SIG-M5 treated with dmso at 0.1 percent for 504 hours (cell line): Measurements from ENCODE around the gene ITGB5.

Experiments
- DNase-seq: peaks from one replicate; lab custom pipeline; 2025; ENCODE audit not compliant: unreplicated experiment; lab: John Stamatoyannopoulos, UW

Gene ITGB5

GRCh38 chr3:124887177-124887931, at the start of gene ITGB5:
Gene ITGB5, minus strand, starts transcription at chr3:124887365. Its CDS starts 365 bp downstream, at chr3:124887000.
- peak; percentile 37 for DNase-seq

- DNase-seq: no peak
Observed at GRCh38 chr3:124935794-124936542, 48.8 kb upstream of the ITGB5 start.

- DNase-seq: no peak
Observed at GRCh38 chr3:124935264-124935663, 48.1 kb upstream of the ITGB5 start.

GRCh38 chr3:124934577-124934976, 47.4 kb upstream of the ITGB5 start, which contains the start of gene MUC13:
Gene MUC13, minus strand, starts transcription at chr3:124934751. Its CDS starts 39 bp downstream, at chr3:124934712.
- DNase-seq: no peak

GRCh38 chr3:124928333-124929202, 41.4 kb upstream of the ITGB5 start:
- DNase-seq: peak; percentile 62

- DNase-seq: no peak
Observed at GRCh38 chr3:124927574-124928045, 40.4 kb upstream of the ITGB5 start.

GRCh38 chr3:124926426-124927101, 39.4 kb upstream of the ITGB5 start:
- peak; percentile 56 for DNase-seq

GRCh38 chr3:124924741-124925140, 37.6 kb upstream of the ITGB5 start:
- DNase-seq: no peak

- peak; percentile 13 for DNase-seq
Observed at GRCh38 chr3:124923833-124924232, 36.7 kb upstream of the ITGB5 start.

- DNase-seq: no peak
Observed at GRCh38 chr3:124920718-124921117, 33.6 kb upstream of the ITGB5 start.

- no peak for DNase-seq
Observed at GRCh38 chr3:124919756-124920155, 32.6 kb upstream of the ITGB5 start.

GRCh38 chr3:124918524-124918923, 31.4 kb upstream of the ITGB5 start:
- DNase-seq: no peak

- DNase-seq: peak; percentile 29
Observed at GRCh38 chr3:124916837-124917409, 29.8 kb upstream of the ITGB5 start.

- no peak for DNase-seq
Observed at GRCh38 chr3:124915254-124915653, 28.1 kb upstream of the ITGB5 start.

- DNase-seq: no peak
Observed at GRCh38 chr3:124907957-124908356, 20.8 kb upstream of the ITGB5 start.

GRCh38 chr3:124904835-124905492, 17.8 kb upstream of the ITGB5 start:
- no peak for DNase-seq

GRCh38 chr3:124903896-124904834, 17.0 kb upstream of the ITGB5 start:
- DNase-seq: no peak

- no peak for DNase-seq
Observed at GRCh38 chr3:124896824-124897526, 9.8 kb upstream of the ITGB5 start.
